ENCODE data around the gene DHX35.

Gene DHX35

GRCh38 chr20:38962044-38962927, at the start of gene DHX35:
Gene DHX35, plus strand, starts transcription at chr20:38962344. Its CDS starts 24 bp downstream, at chr20:38962368.
- DNase-seq (ENCODE audit: low spot score), result peak; percentile 99
- in situ Hi-C loops (cut with MboI; ENCODE audit: low pct_unique_long_range_greater_than_20kb, low sequenced_read_pairs, unreplicated experiment), result no loop called here
- peak; percentile 34 for TF ChIP-seq CTCF (IDR thresholded peaks at IDR 0.05; ENCODE audit: extremely low read depth, insufficient read depth, missing control alignments)

- in situ Hi-C loops (cut with MboI; ENCODE audit: low pct_unique_long_range_greater_than_20kb, low sequenced_read_pairs, unreplicated experiment), result loop anchor here (25.0 kb wide), 1 partner anchor 253 kb away; no protein-coding TSS in a partner anchor
- no peak for TF ChIP-seq CTCF (IDR thresholded peaks at IDR 0.05; ENCODE audit: extremely low read depth, insufficient read depth, missing control alignments)
- no peak for DNase-seq (ENCODE audit: low spot score)
These were observed 46.8 kb upstream of the DHX35 start for GRCh38 chr20:38915355-38915754.

- DNase-seq (ENCODE audit: low spot score), result no peak
- TF ChIP-seq CTCF (IDR thresholded peaks at IDR 0.05; ENCODE audit: extremely low read depth, insufficient read depth, missing control alignments), result no peak
- in situ Hi-C loops (cut with MboI; ENCODE audit: low pct_unique_long_range_greater_than_20kb, low sequenced_read_pairs, unreplicated experiment), result loop anchor here (25.0 kb wide), 1 partner anchor 255 kb away; no protein-coding TSS in a partner anchor
These were observed 44.5 kb upstream of the DHX35 start for GRCh38 chr20:38917657-38918056.

- in situ Hi-C loops (cut with MboI; ENCODE audit: low pct_unique_long_range_greater_than_20kb, low sequenced_read_pairs, unreplicated experiment), result loop anchor here (25.0 kb wide), 1 partner anchor 256 kb away; no protein-coding TSS in a partner anchor
- no peak for TF ChIP-seq CTCF (IDR thresholded peaks at IDR 0.05; ENCODE audit: extremely low read depth, insufficient read depth, missing control alignments)
- DNase-seq (ENCODE audit: low spot score), result no peak
These were observed 44.0 kb upstream of the DHX35 start for GRCh38 chr20:38918172-38918571.

- no peak for TF ChIP-seq CTCF (IDR thresholded peaks at IDR 0.05; ENCODE audit: extremely low read depth, insufficient read depth, missing control alignments)
- in situ Hi-C loops (cut with MboI; ENCODE audit: low pct_unique_long_range_greater_than_20kb, low sequenced_read_pairs, unreplicated experiment), result loop anchor here (10.0 to 25.0 kb wide), 2 partner anchors 125 to 257 kb away; no protein-coding TSS in a partner anchor
These were observed 42.5 kb upstream of the DHX35 start for GRCh38 chr20:38919683-38920082.

GRCh38 chr20:38920411-38920810, 41.7 kb upstream of the DHX35 start:
- in situ Hi-C loops (cut with MboI; ENCODE audit: low pct_unique_long_range_greater_than_20kb, low sequenced_read_pairs, unreplicated experiment), result loop anchor here (10.0 to 25.0 kb wide), 2 partner anchors 124 to 258 kb away; no protein-coding TSS in a partner anchor
- no peak for DNase-seq (ENCODE audit: low spot score)
- no peak for TF ChIP-seq CTCF (IDR thresholded peaks at IDR 0.05; ENCODE audit: extremely low read depth, insufficient read depth, missing control alignments)

More at GRCh38 chr20:38919683-38920082, 42.5 kb upstream of the DHX35 start:
- DNase-seq (ENCODE audit: low spot score), result no peak
